HEK293 (cell line): Measurements from ENCODE around the gene STAB2.

Source experiments
- HOXA7 ChIP-seq: sonication (generic); formaldehyde crosslinking; IDR thresholded peaks from 2 replicates; pipeline ENCODE4 v1.8.1; 2022; ENCODE audit warnings: missing genetic modification reagents, borderline replicate concordance
- REST ChIP-seq: fragments of 450-650 bp; formaldehyde crosslinking; IDR thresholded peaks from 2 replicates; pipeline ENCODE4 v1.5.1; 2016; ENCODE audit warnings: missing biosample characterization, missing genetic modification characterization
- YY2 ChIP-seq: fragments of 450-650 bp; formaldehyde crosslinking; IDR thresholded peaks from 2 replicates; pipeline ENCODE4 v1.5.1; 2016; ENCODE audit warnings: missing biosample characterization, missing genetic modification characterization
- ZNF157 ChIP-seq: fragments of 450-650 bp; formaldehyde crosslinking; IDR thresholded peaks from 2 replicates; pipeline ENCODE4 v1.5.1; 2016; ENCODE audit warnings: missing biosample characterization, missing genetic modification characterization
- ZNF404 ChIP-seq: fragments of 450-650 bp; formaldehyde crosslinking; IDR thresholded peaks from 2 replicates; pipeline ENCODE4 v1.5.1; 2017; ENCODE audit warnings: missing biosample characterization, missing genetic modification characterization
- ZNF629 ChIP-seq: fragments of 450-650 bp; formaldehyde crosslinking; IDR thresholded peaks from 2 replicates; pipeline ENCODE4 v1.5.1; 2017; ENCODE audit warnings: missing biosample characterization, missing genetic modification characterization
- ZNF76 ChIP-seq: fragments of 450-650 bp; formaldehyde crosslinking; IDR thresholded peaks from 2 replicates; pipeline ENCODE4; 2016; ENCODE audit warnings: low read depth, missing biosample characterization, missing genetic modification characterization, borderline replicate concordance
- ZSCAN16 ChIP-seq: fragments of 450-650 bp; formaldehyde crosslinking; IDR thresholded peaks from 2 replicates; pipeline ENCODE4 v1.5.1; 2016; ENCODE audit warnings: missing biosample characterization, missing genetic modification characterization
- ZSCAN5A ChIP-seq: fragments of 450-650 bp; formaldehyde crosslinking; IDR thresholded peaks from 2 replicates; pipeline ENCODE4 v1.5.1; 2016; ENCODE audit warnings: missing biosample characterization, missing genetic modification characterization
- TF ChIP-seq, protein P1 (sequence below): fragments of 450-650 bp; formaldehyde crosslinking; IDR thresholded peaks from 2 replicates; pipeline ENCODE4 v1.5.1; 2016; ENCODE audit warnings: missing biosample characterization, missing genetic modification characterization
- TF ChIP-seq, protein P2 (sequence below): sonication (generic); formaldehyde crosslinking; IDR thresholded peaks from 2 replicates; pipeline ENCODE4 v1.8.1; 2022; ENCODE audit warnings: mild to moderate bottlenecking, moderate library complexity, missing genetic modification reagents

DNA sequence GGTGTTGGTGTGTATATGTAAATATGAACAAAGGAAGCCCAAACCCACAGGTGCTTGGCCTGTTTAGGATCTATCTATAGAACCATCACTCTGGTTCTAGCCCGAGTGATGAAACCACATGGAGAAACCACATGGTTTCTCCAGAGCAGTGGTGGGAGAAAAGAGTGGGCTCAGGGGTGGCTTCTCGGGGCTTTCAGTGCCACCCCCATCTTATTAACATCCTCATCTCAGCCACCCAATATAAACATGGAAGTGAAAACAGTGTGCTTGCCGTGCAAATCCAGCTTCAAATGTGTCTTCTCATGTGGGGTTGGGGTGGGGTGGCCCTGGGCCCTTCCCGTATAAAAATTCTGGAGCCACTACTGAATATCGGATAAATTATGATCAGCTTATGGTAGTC, 109.0 kb downstream of the STAB2 start:
- TF ChIP-seq ZNF404 (tag by site-specific recombination) (no peak), HOXA7 (no peak), YY2 (no peak), ZSCAN16 (tag by site-specific recombination) (no peak), ZNF76 (tag by site-specific recombination) (no peak), ZNF629 (no peak), ZNF157 (tag by site-specific recombination) (no peak), ZSCAN5A (tag by site-specific recombination) (no peak), REST (tag by site-specific recombination) (no peak)
- TF ChIP-seq, protein P1, sequence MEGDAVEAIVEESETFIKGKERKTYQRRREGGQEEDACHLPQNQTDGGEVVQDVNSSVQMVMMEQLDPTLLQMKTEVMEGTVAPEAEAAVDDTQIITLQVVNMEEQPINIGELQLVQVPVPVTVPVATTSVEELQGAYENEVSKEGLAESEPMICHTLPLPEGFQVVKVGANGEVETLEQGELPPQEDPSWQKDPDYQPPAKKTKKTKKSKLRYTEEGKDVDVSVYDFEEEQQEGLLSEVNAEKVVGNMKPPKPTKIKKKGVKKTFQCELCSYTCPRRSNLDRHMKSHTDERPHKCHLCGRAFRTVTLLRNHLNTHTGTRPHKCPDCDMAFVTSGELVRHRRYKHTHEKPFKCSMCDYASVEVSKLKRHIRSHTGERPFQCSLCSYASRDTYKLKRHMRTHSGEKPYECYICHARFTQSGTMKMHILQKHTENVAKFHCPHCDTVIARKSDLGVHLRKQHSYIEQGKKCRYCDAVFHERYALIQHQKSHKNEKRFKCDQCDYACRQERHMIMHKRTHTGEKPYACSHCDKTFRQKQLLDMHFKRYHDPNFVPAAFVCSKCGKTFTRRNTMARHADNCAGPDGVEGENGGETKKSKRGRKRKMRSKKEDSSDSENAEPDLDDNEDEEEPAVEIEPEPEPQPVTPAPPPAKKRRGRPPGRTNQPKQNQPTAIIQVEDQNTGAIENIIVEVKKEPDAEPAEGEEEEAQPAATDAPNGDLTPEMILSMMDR = no peak
- TF ChIP-seq, protein P2, sequence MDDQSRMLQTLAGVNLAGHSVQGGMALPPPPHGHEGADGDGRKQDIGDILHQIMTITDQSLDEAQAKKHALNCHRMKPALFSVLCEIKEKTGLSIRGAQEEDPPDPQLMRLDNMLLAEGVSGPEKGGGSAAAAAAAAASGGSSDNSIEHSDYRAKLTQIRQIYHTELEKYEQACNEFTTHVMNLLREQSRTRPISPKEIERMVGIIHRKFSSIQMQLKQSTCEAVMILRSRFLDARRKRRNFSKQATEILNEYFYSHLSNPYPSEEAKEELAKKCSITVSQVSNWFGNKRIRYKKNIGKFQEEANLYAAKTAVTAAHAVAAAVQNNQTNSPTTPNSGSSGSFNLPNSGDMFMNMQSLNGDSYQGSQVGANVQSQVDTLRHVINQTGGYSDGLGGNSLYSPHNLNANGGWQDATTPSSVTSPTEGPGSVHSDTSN (CRISPR knock-in tag) = no peak
